PC-9 (cell line): ENCODE measurements around the gene CCT5. TPM values are rescaled to one million over a fixed set of nuclear protein-coding genes. Genes with fewer than 3 reads are reported as not detected.

Experiments
- BruUV-seq: library from RNA; stranded (reverse); fragments of 400-500 nt; replicated peaks from 2 replicates; lab custom pipeline; 2021; lab: Mats Ljungman, UMichigan
- CTCF ChIA-PET: fragments of 300-600 bp; sonication (Branson Sonifier 250); formaldehyde crosslinking; loops from one replicate; lab custom pipeline; 2022; ENCODE audit warnings: antibody characterized with exemption; lab: Charles Lee
- POLR2A ChIA-PET: fragments of 300-600 bp; sonication (Branson Sonifier 250); formaldehyde crosslinking; loops from one replicate; lab custom pipeline; 2022; ENCODE audit warnings: antibody characterized with exemption; ENCODE audit not compliant: unreplicated experiment; lab: Charles Lee
- DNase-seq, 2 experiments: peaks; one replicate each; pipeline versions ENCODE4 v3.0.0 to v3.0.0-alpha.2; 2015 to 2022; ENCODE audit warnings: mixed read lengths in 1 of 2
- H2AFZ ChIP-seq: fragments of 200-600 bp; sonication (generic); 2 replicates; pipeline ENCODE4 v1.8.1; 2017; ENCODE audit warnings: antibody characterized with exemption
- H3F3A ChIP-seq: fragments of 200-600 bp; sonication (generic); 2 replicates; pipeline ENCODE4 v1.8.1; 2017; ENCODE audit warnings: antibody characterized with exemption, mild to moderate bottlenecking, low read depth; ENCODE audit not compliant: insufficient read depth
- H3K27ac ChIP-seq: fragments of 200-600 bp; sonication (generic); 2 replicates; pipeline ENCODE4 v1.6.1; 2016; ENCODE audit warnings: mixed run types
- H3K27me3 ChIP-seq: fragments of 200-600 bp; sonication (generic); 2 replicates; pipeline ENCODE4 v1.6.1; 2016; ENCODE audit warnings: low read depth, mixed run types; ENCODE audit not compliant: insufficient read depth
- H3K36me3 ChIP-seq: fragments of 200-600 bp; sonication (generic); 2 replicates; pipeline ENCODE4 v1.6.1; 2016; ENCODE audit warnings: low read depth, mixed run types
- H3K4me1 ChIP-seq: fragments of 200-600 bp; sonication (generic); replicated peaks from 2 replicates; pipeline ENCODE4 v1.6.1; 2016; ENCODE audit warnings: mixed run types; ENCODE audit not compliant: insufficient read depth
- H3K4me2 ChIP-seq: fragments of 200-600 bp; sonication (generic); 2 replicates; pipeline ENCODE4 v1.6.1; 2017; ENCODE audit warnings: mixed run types
- H3K4me3 ChIP-seq: fragments of 200-600 bp; sonication (generic); 2 replicates; pipeline ENCODE4 v1.6.1; 2016; ENCODE audit warnings: mixed run types
- H3K79me2 ChIP-seq: fragments of 200-600 bp; sonication (generic); 2 replicates; pipeline ENCODE4 v1.6.1; 2017; ENCODE audit warnings: low read depth, mixed run types
- H3K9me2 ChIP-seq: fragments of 200-600 bp; sonication (generic); 2 replicates; pipeline ENCODE4 v1.8.1; 2017; ENCODE audit warnings: mild to moderate bottlenecking; ENCODE audit not compliant: insufficient read depth
- H3K9me3 ChIP-seq: fragments of 200-600 bp; sonication (generic); 2 replicates; pipeline ENCODE4 v1.8.1; 2016; ENCODE audit warnings: low read depth; ENCODE audit not compliant: insufficient read depth
- H4K20me1 ChIP-seq: fragments of 200-600 bp; sonication (generic); 2 replicates; pipeline ENCODE4 v1.8.1; 2017; ENCODE audit not compliant: insufficient read depth
- CTCF ChIP-seq: fragments of 200-600 bp; sonication (generic); conservative IDR thresholded peaks from 2 replicates; pipeline ENCODE4 v1.6.1; 2017; ENCODE audit warnings: mixed run types, antibody characterized with exemption, mild to moderate bottlenecking, moderate library complexity
- EZH2 ChIP-seq: fragments of 200-600 bp; sonication (generic); IDR thresholded peaks from 2 replicates; pipeline ENCODE4 v1.8.0; 2017; ENCODE audit warnings: antibody characterized with exemption, low read depth
- intact Hi-C: fragments of 100-400 bp; cut with micrococcal nuclease; formaldehyde crosslinking; loops from one replicate; pipeline ENCODE4 v1.10.0; 2022; ENCODE audit not compliant: unreplicated experiment
- total RNA-seq: library from RNA; stranded (reverse); gene quantifications from 2 replicates; pipeline ENCODE4 v1.2.3, GENCODE V29; 2021

The CCT5 gene
- total RNA-seq, 1 experiment from 2014 or later = 831 TPM

- peak overlapping the region; percentile 39 for H2AFZ ChIP-seq
- H3K9me3 ChIP-seq = no peaks in the 10 kb centered on the region
- H3K9me2 ChIP-seq = no peaks in the 10 kb centered on the region; the same call in 1 of the 2 replicates
- H3K79me2 ChIP-seq = no peaks in the 10 kb centered on the region
- no peak overlapping the region for H3K4me3 ChIP-seq
- no peaks in the 10 kb centered on the region for H3K27me3 ChIP-seq
- H3K4me2 ChIP-seq = peak overlapping the region; percentile 5; the same call in 1 of the 2 replicates
- BruUV-seq = no TSS peak
- peaks cover 6% of the 10 kb centered on the region; the same call in 1 of the 2 replicates for H3K4me1 ChIP-seq
- ChIA-PET CTCF (interaction anchor here (0.6 kb wide), 1 partner anchor 87 kb away, joined by 3 read pairs; no protein-coding TSS in a partner anchor), POLR2A (no interaction called here)
- intact Hi-C loops = no loop called here
- H4K20me1 ChIP-seq = no peaks in the 10 kb centered on the region
- peaks cover 6% of the 10 kb centered on the region; the same call in 1 of the 2 replicates for H3F3A ChIP-seq
- peak; percentile 61 to 76 for DNase-seq
- TF ChIP-seq CTCF (peak; percentile 36; the same call in 1 of the 2 replicates), EZH2 (no peak)
- peak overlapping the region; percentile 9; the same call in 1 of the 2 replicates for H3K27ac ChIP-seq
- H3K36me3 ChIP-seq = no peaks in the 10 kb centered on the region
These were observed 16.6 kb upstream of the CCT5 start for GRCh38 chr5:10233505-10233904.

GRCh38 chr5:10235350-10235749 lies 14.7 kb upstream of the CCT5 start:
- no TSS peak for BruUV-seq
- intact Hi-C loops = no loop called here
- Histone ChIP-seq H3K36me3 (no peaks in the 10 kb centered on the region), H3K27ac (no peak overlapping the region), H3K27me3 (no peaks in the 10 kb centered on the region), H3K79me2 (no peaks in the 10 kb centered on the region), H3K9me3 (no peaks in the 10 kb centered on the region), H3K4me2 (no peak overlapping the region), H3K9me2 (no peaks in the 10 kb centered on the region; the same call in 1 of the 2 replicates), H3K4me3 (no peak overlapping the region), H3K4me1 (peaks cover 6% of the 10 kb centered on the region; the same call in 1 of the 2 replicates), H3F3A (peaks cover 6% of the 10 kb centered on the region; the same call in 1 of the 2 replicates), H4K20me1 (no peaks in the 10 kb centered on the region), H2AFZ (no peak overlapping the region)
- no peak for DNase-seq
- POLR2A ChIA-PET = interaction anchor here (0.7 kb wide), 1 partner anchor 116 kb away, joined by 5 read pairs; no protein-coding TSS in a partner anchor
- TF ChIP-seq EZH2 = no peak
- TF ChIP-seq CTCF = no peak
- CTCF ChIA-PET = no interaction called here

- CTCF ChIA-PET = no interaction called here
- no TSS peak for BruUV-seq
These were observed 6.3 kb upstream of the CCT5 start for GRCh38 chr5:10243660-10244240.

More at GRCh38 chr5:10243660-10244240, 6.3 kb upstream of the CCT5 start:
- Histone ChIP-seq H3K9me2 (no peaks in the 10 kb centered on the region), H3K27me3 (no peaks in the 10 kb centered on the region), H3K27ac (no peak overlapping the region), H3K36me3 (no peaks in the 10 kb centered on the region), H3F3A (no peaks in the 10 kb centered on the region), H4K20me1 (no peaks in the 10 kb centered on the region), H3K79me2 (peaks cover 12% of the 10 kb centered on the region), H3K9me3 (no peaks in the 10 kb centered on the region), H3K4me3 (no peak overlapping the region), H2AFZ (no peak overlapping the region), H3K4me2 (no peak overlapping the region), H3K4me1 (peaks cover 5% of the 10 kb centered on the region; the same call in 1 of the 2 replicates)
- intact Hi-C loops = no loop called here
- no peak for DNase-seq
- POLR2A ChIA-PET = no interaction called here
- TF ChIP-seq CTCF = no peak
- TF ChIP-seq EZH2 = no peak
